ENCODE results near the gene MN1. TPM values are rescaled to one million over a fixed set of nuclear protein-coding genes. Genes with fewer than 3 reads are reported as not detected.

Gene MN1
- total and polyA plus RNA-seq, 2 of the 4 experiments (the other 2 are of a cell fraction): 0.36 to 1.3 TPM

GRCh38 chr22:27729246-27729645 lies 72.3 kb downstream of the MN1 start (continued):
- TF ChIP-seq ELK1 (IDR thresholded peaks at IDR 0.05; ENCODE audit: borderline replicate concordance, low read depth, low read length) (no peak), MXI1 (IDR thresholded peaks at IDR 0.05; ENCODE audit: borderline replicate concordance, low read depth, low read length) (no peak), POLR2A (IDR thresholded peaks at IDR 0.05; ENCODE audit: low read depth, low read length) (no peak)

- Histone ChIP-seq H2AFZ (replicated peaks; ENCODE audit: low read length, poor library complexity) (no peak overlapping the region), H2AK5ac (ENCODE audit: low read depth, low read length) (no peak overlapping the region), H4K5ac (ENCODE audit: low read depth, low read length) (no peak overlapping the region), H4K8ac (ENCODE audit: low read depth in 2 of 2, low read length in 2 of 2) (no peak overlapping the region), H3K56ac (ENCODE audit: extremely low read depth, insufficient read depth, low read length) (no peak overlapping the region), H3K14ac (replicated peaks; ENCODE audit: low read depth, low read length) (no peak overlapping the region), H2BK120ac (ENCODE audit: low read depth, low read length) (peak overlapping the region; percentile 74; the same call in 1 of the 2 replicates), H3K27me3 (ENCODE audit: control insufficient read depth, insufficient read depth, low read length) (peaks cover 8% of the 10 kb centered on the region), H4K91ac (ENCODE audit: insufficient read depth, low read depth, low read length) (peak overlapping the region; percentile 71; the same call in 1 of the 2 replicates), H3K36me3 (ENCODE audit: control insufficient read depth, insufficient read depth, low read length) (no peaks in the 10 kb centered on the region), H3K79me1 (ENCODE audit: low read depth in 1 of 2, low read length in 2 of 2) (no peaks in the 10 kb centered on the region), H3K9ac (ENCODE audit: low read depth, low read length) (no peak overlapping the region), H3K4me3 (ENCODE audit: insufficient read depth, low read depth, low read length) (no peak overlapping the region), H3K4me1 (ENCODE audit: control insufficient read depth, insufficient read depth, low read length) (peaks cover 6% of the 10 kb centered on the region; the same call in 1 of the 2 replicates), H3K18ac (ENCODE audit: low read depth, low read length) (no peak overlapping the region), H4K20me1 (ENCODE audit: insufficient read depth, low read length) (no peaks in the 10 kb centered on the region), H2AK9ac (replicated peaks; ENCODE audit: low read depth, low read length, poor library complexity) (no peak overlapping the region), H3K9me3 (ENCODE audit: control insufficient read depth, insufficient read depth, low read length) (no peaks in the 10 kb centered on the region), H3K4me2 (ENCODE audit: low read depth, low read length) (no peak overlapping the region), H2BK15ac (ENCODE audit: low read depth, low read length) (no peak overlapping the region), H3K4ac (ENCODE audit: low read depth, low read length) (no peak overlapping the region), H2BK5ac (ENCODE audit: low read depth, low read length, poor library complexity, severe bottlenecking) (no peak overlapping the region), H3K9me1 (ENCODE audit: insufficient read depth, low read length) (peaks cover 15% of the 10 kb centered on the region; the same call in 1 of the 2 replicates), H3K23ac (ENCODE audit: low read depth, low read length) (no peak overlapping the region), H3K27ac (ENCODE audit: insufficient read depth, low read length) (no peak overlapping the region), H2BK20ac (ENCODE audit: low read depth, low read length) (no peak overlapping the region)
- CTCF ChIA-PET: interaction anchor here (1.8 kb wide), 1 partner anchor 8 kb away, joined by 4 read pairs; no protein-coding TSS in a partner anchor
- POLR2A ChIA-PET (ENCODE audit: unreplicated experiment): no interaction called here
- 80% methylated on average over 1 of the region's 4 CpGs; no CpG with 5 or more reads in 1 of the 2 experiments for WGBS, 2 experiments (ENCODE audit: extremely low coverage in 2 of 2, insufficient read length in 1 of 2)
- no peak for ATAC-seq (ENCODE audit: low read depth)
- in situ Hi-C loops (cut with MboI; ENCODE audit: low sequenced_read_pairs) (no loop called here), intact Hi-C loops (cut with micrococcal nuclease) (no loop called here), dilution Hi-C loops (cut with HindIII; ENCODE audit: low sequenced_read_pairs, unreplicated experiment) (no loop called here)
- DNase-seq: no peak
- no peak for TF ChIP-seq RCOR1 (IDR thresholded peaks at IDR 0.05; ENCODE audit: insufficient replicate concordance, low read length)
- TF ChIP-seq CEBPB (IDR thresholded peaks at IDR 0.05; ENCODE audit: low read depth, low read length): no peak
- TF ChIP-seq MAZ (IDR thresholded peaks at IDR 0.05; ENCODE audit: borderline replicate concordance, low read depth, low read length): no peak
- TF ChIP-seq ELK1 (IDR thresholded peaks at IDR 0.05; ENCODE audit: borderline replicate concordance, low read depth, low read length): no peak
- no peak for TF ChIP-seq CHD1 (IDR thresholded peaks at IDR 0.05; ENCODE audit: low read depth, low read length)
- no peak for TF ChIP-seq POLR2A (IDR thresholded peaks at IDR 0.05; ENCODE audit: low read depth, low read length)
- no peak for TF ChIP-seq FOS (IDR thresholded peaks at IDR 0.05; ENCODE audit: low read depth, low read length)
- no peak for TF ChIP-seq BHLHE40 (IDR thresholded peaks at IDR 0.05; ENCODE audit: low read depth, low read length)
- TF ChIP-seq MXI1 (IDR thresholded peaks at IDR 0.05; ENCODE audit: borderline replicate concordance, low read depth, low read length): no peak
- no peak for TF ChIP-seq RAD21 (IDR thresholded peaks at IDR 0.05; ENCODE audit: low read length)
- no peak for TF ChIP-seq USF2 (IDR thresholded peaks at IDR 0.05; ENCODE audit: low read depth, low read length)
- TF ChIP-seq RFX5 (IDR thresholded peaks at IDR 0.05; ENCODE audit: low read depth, low read length): no peak
- TF ChIP-seq MAFK (IDR thresholded peaks at IDR 0.05; ENCODE audit: low read depth, low read length): no peak
- no TSS peak for BruUV-seq (replicated peaks)
Observed at GRCh38 chr22:27727673-27728451, 73.7 kb downstream of the MN1 start.
